ENCODE measurements around the gene C9orf85. TPM values are rescaled to one million over a fixed set of nuclear protein-coding genes. Genes with fewer than 3 reads are reported as not detected.
"Not testable (repeated sequence)": the region's sequence is repeated elsewhere in the genome, so short reads cannot be mapped to it uniquely, and the experiment has no call there.

The C9orf85 gene
- total RNA-seq, 1 experiment from 2014 or later, result 13.2 TPM

DNA sequence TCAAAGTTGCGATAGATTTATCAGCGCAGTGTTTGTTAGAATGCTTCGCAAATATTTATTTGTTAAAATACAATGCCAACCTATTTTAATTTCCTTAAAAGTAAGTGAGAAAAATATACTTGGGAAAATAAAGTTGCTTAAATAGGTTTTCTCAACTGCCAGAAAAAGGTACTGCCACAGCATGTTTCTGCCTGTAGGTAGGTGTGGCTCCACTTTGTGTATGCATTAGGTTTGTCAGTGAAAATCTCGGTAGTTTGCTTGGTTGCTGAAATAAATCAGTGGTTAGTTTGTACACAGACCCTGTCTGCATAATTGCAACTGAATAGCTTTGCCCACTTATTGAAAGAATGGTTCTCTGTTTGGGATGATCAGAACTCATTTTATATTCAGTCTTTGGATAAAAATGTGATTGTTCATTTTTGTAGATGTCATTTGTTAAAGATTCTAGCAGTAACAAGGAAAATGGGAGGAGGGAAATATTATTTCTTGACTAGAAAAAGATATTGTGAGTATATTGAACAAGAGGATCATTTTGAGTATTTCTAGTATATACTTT, 25.7 kb downstream of the C9orf85 start:
- Histone ChIP-seq H3K36me3 (no peaks in the 10 kb centered on the region), H3K4me1 (replicated peaks) (no peaks in the 10 kb centered on the region), H3K9me3 (replicated peaks) (no peaks in the 10 kb centered on the region), H3K4me3 (no peak overlapping the region), H3K27me3 (replicated peaks) (no peaks in the 10 kb centered on the region), H3K27ac (no peak overlapping the region)
- no peak for DNase-seq (ENCODE audit: low read depth in 1 of 2, low spot score in 2 of 2)

DNA sequence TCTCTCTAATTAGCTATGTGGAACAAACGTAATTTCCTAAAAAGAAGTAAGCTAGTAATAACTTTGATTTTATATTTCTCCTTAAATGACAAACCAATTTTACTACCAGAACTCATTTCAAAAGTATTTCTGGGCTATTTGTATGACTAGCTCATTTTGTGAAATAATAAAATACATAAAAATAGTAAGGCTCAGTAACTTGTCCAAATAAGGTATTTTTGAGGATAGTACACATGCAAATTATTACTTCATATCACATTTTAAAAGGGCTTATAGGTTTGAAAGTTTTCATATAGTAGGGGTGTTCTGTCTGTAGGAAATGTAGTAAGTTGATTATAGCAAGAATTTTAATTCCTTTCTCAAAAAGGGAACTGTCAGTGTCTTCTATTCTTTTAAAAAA, 26.5 kb downstream of the C9orf85 start:
- DNase-seq (ENCODE audit: low read depth in 1 of 2, low spot score in 2 of 2), result no peak
- Histone ChIP-seq H3K9me3 (replicated peaks) (no peaks in the 10 kb centered on the region), H3K27me3 (replicated peaks) (no peaks in the 10 kb centered on the region), H3K4me3 (no peak overlapping the region), H3K36me3 (no peaks in the 10 kb centered on the region), H3K27ac (no peak overlapping the region), H3K4me1 (replicated peaks) (no peaks in the 10 kb centered on the region)

GRCh38 chr9:71941060-71941568, 29.7 kb downstream of the C9orf85 start:
- no peak for DNase-seq (ENCODE audit: low read depth in 1 of 2, low spot score in 2 of 2)
- H3K4me1 ChIP-seq (replicated peaks), result no peaks in the 10 kb centered on the region

DNA sequence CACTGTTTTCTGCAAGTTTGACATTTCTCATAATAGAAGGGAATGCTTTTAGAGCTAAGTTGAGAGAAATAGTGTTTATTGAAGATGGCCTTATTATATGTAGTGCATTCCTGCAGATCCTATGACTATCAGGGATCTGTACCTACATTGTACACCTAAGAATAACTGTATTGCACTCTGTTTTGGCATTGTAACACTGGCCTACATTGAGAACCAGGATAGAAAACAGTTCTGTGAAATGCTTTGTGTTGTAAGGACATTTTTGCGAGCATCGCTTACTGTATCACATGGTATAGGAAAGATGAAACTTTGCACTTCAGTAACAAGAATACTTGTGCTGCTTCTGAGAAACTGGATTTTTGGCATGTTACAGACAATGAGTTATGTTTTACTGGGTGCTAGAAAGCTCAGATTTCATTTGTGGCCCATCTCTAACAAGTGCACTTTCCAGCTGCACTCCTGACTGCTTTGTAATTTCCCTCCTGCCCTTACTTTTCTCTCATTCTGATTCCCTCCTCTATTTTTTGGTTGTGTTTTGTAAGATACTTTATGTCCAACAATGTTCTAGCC, 30.6 kb downstream of the C9orf85 start:
- Histone ChIP-seq H3K4me3 (no peak overlapping the region), H3K27ac (no peak overlapping the region), H3K36me3 (no peaks in the 10 kb centered on the region), H3K4me1 (replicated peaks) (no peaks in the 10 kb centered on the region), H3K9me3 (replicated peaks) (no peaks in the 10 kb centered on the region), H3K27me3 (replicated peaks) (no peaks in the 10 kb centered on the region)
- DNase-seq (ENCODE audit: low read depth in 1 of 2, low spot score in 2 of 2), result no peak

More at GRCh38 chr9:71941060-71941568, 29.7 kb downstream of the C9orf85 start:
- Histone ChIP-seq H3K27ac (no peak overlapping the region), H3K27me3 (replicated peaks) (no peaks in the 10 kb centered on the region), H3K4me3 (no peak overlapping the region), H3K36me3 (no peaks in the 10 kb centered on the region), H3K9me3 (replicated peaks) (no peaks in the 10 kb centered on the region)

DNA sequence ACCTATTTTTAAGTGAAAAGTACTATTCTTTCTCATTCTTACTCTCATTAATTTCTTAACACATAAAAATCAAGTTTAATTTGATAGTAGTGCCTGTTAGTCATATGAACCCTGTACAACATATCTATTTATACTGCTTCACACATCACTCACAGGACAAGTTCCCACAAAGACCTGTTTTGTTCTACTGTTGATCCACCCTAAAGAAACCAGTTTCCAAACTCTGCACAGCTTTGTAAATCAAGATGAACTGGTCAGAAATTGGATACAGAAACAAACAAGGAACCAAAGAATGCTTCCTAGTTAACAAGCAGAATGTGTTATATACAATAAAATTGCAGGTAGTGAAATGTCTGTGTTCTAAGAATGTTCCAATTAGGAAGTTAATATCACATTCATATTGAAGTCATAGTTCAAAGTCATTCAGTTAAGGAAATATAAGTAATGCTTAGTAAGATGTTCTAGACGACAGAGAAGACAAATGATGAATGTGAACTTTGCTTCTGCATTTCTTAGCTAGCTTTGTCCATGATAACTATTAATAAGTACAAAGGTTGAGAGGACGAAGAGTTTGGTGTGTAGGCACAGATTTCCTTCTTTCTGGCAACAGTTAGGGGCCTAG, 33.4 kb downstream of the C9orf85 start:
- Histone ChIP-seq H3K4me3 (no peak overlapping the region), H3K4me1 (replicated peaks) (no peaks in the 10 kb centered on the region)

GRCh38 chr9:71954652-71955051, 43.2 kb downstream of the C9orf85 start:
- H3K4me3 ChIP-seq; H3K36me3 ChIP-seq; H3K9me3 ChIP-seq (replicated peaks); H3K27ac ChIP-seq; H3K27me3 ChIP-seq (replicated peaks); DNase-seq (ENCODE audit: low read depth in 1 of 2, low spot score in 2 of 2); H3K4me1 ChIP-seq (replicated peaks): not testable (repeated sequence)

More for the DNA sequence above, 33.4 kb downstream of the C9orf85 start:
- no peaks in the 10 kb centered on the region for H3K27me3 ChIP-seq (replicated peaks)
- no peaks in the 10 kb centered on the region for H3K36me3 ChIP-seq
- DNase-seq (ENCODE audit: low read depth in 1 of 2, low spot score in 2 of 2), result no peak
- no peaks in the 10 kb centered on the region for H3K9me3 ChIP-seq (replicated peaks)
- H3K27ac ChIP-seq, result no peak overlapping the region

DNA sequence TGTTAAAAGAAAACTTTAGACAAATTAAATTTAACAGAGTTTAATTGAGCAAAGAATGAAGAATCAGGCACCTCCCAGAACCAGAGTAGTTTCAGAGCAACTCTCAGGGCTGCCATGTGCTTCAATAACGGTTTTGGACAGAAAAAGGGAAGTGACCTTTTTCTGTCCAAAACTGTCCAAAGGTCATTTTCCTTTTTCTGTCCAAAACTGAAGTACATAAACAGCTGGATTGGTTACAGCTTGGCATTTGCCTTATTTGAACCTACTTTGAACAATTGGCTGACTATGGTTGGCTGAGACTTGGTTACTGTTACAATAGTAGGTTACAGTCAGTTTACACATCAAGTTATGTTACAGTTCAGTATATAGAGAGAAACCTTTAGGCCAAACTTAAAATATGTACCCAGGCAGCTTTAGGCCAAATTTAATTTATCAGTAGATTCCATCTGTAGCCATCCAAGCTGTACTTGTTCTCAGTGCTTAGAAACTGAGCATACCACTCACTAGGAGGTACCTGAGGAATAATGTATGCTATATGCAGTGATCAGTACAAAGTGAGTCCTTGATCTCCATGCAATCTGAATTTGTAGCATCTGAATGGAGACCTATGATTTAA, 44.0 kb downstream of the C9orf85 start:
- H3K9me3 ChIP-seq (replicated peaks), result no peaks in the 10 kb centered on the region
- no peaks in the 10 kb centered on the region for H3K4me1 ChIP-seq (replicated peaks)
- no peak overlapping the region for H3K27ac ChIP-seq
- H3K27me3 ChIP-seq (replicated peaks), result no peaks in the 10 kb centered on the region
- H3K4me3 ChIP-seq, result no peak overlapping the region
- no peak for DNase-seq (ENCODE audit: low read depth in 1 of 2, low spot score in 2 of 2)
- 0 out of 2 replicates have a peak, but pooled peaks cover 3% of the 10 kb centered on the region for H3K36me3 ChIP-seq

DNA sequence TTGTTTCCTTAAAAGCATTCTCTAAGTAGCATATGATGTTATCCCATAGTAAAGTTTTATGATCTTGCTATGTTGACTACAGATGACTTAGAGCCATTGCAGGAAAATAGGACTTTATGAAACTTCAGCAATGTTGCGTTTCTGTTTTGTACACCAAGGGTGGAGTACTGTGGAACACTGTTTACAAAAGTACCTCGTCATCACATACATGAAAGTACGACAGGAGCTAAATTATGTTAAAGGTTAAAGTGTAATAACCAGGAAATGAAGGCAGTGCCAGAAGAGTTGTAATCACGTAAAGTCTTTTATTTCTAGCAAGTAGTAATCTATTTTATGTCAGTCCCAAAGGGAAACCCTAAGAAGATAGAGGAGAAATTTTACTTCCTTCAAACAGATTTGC, 50.9 kb downstream of the C9orf85 start:
- Histone ChIP-seq H3K9me3 (replicated peaks) (no peaks in the 10 kb centered on the region), H3K4me1 (replicated peaks) (no peaks in the 10 kb centered on the region), H3K27me3 (replicated peaks) (no peaks in the 10 kb centered on the region), H3K36me3 (0 out of 2 replicates have a peak, but pooled peaks cover 2% of the 10 kb centered on the region), H3K4me3 (no peak overlapping the region), H3K27ac (no peak overlapping the region)
- no peak for DNase-seq (ENCODE audit: low read depth in 1 of 2, low spot score in 2 of 2)

DNA sequence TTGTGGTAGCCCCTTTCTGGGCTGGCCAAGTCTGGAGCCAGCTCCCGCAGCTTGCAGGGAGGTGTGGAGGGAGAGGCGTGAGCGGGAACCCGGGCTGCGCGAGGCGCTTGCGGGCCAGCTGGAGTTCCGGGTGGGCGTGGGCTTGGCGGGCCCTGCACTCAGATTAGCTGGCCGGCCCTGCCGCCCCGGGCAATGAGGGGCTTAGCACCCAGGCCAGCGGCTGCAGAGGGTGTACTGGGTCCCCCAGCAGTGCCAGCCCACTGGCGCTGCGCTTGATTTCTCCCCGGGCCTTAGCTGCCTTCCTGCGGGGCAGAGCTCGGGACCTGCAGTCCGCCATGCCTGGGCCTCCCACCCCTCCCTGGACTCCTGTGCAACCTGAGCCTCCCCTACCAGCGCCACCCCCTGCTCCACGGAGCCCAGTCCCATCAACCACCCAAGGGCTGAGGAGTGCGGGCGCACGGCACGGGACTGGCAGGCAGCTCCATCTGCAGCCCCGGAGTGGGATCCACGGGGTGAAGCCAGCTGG, 52.1 kb downstream of the C9orf85 start:
- H3K27me3 ChIP-seq (replicated peaks); H3K36me3 ChIP-seq; H3K4me3 ChIP-seq; H3K27ac ChIP-seq; H3K4me1 ChIP-seq (replicated peaks); H3K9me3 ChIP-seq (replicated peaks); DNase-seq (ENCODE audit: low read depth in 1 of 2, low spot score in 2 of 2): not testable (repeated sequence)

GRCh38 chr9:71965403-71965802, 54.0 kb downstream of the C9orf85 start:
- Histone ChIP-seq H3K4me1 (replicated peaks) (no peaks in the 10 kb centered on the region), H3K4me3 (no peak overlapping the region), H3K27me3 (replicated peaks) (no peaks in the 10 kb centered on the region), H3K36me3 (0 out of 2 replicates have a peak, but pooled peaks cover 2% of the 10 kb centered on the region), H3K27ac (no peak overlapping the region), H3K9me3 (replicated peaks) (no peaks in the 10 kb centered on the region)
- no peak for DNase-seq (ENCODE audit: low read depth in 1 of 2, low spot score in 2 of 2)

GRCh38 chr9:71966601-71967000, 55.2 kb downstream of the C9orf85 start:
- DNase-seq (ENCODE audit: low read depth in 1 of 2, low spot score in 2 of 2), result no peak
- H3K4me1 ChIP-seq (replicated peaks), result no peaks in the 10 kb centered on the region
- H3K27ac ChIP-seq, result no peak overlapping the region
- no peaks in the 10 kb centered on the region for H3K9me3 ChIP-seq (replicated peaks)
- H3K4me3 ChIP-seq, result no peak overlapping the region
- no peaks in the 10 kb centered on the region for H3K27me3 ChIP-seq (replicated peaks)
- H3K36me3 ChIP-seq, result 0 out of 2 replicates have a peak, but pooled peaks cover 2% of the 10 kb centered on the region

DNA sequence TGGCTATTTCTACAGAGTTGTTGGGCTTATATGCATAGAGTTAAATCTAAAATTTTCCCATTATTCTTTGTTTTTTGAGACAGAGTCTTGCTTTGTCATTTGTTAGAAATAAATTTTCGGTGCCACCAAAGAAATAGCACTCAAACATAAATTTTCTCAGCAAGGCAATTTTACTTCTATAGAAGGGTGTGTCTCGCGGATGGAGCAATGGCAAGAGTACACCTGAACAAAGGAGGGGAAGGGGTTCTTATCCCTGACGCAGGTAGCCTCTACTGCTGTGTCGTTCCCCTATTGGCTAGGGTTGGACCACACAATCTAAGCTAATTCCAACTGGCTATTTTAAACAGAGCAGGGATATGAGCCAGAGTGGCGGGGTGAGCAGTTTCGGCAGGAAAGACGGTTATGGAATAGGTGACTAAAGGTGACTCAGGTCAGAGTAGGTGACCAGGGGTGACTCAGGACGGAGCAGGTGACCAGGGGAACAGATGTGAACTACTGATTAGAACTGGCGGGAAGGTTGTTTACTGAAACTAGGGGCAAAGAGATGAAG, 57.2 kb downstream of the C9orf85 start:
- no peaks in the 10 kb centered on the region for H3K27me3 ChIP-seq (replicated peaks)
- no peak overlapping the region for H3K4me3 ChIP-seq
- no peak overlapping the region for H3K27ac ChIP-seq
- H3K36me3 ChIP-seq, result no peaks in the 10 kb centered on the region
- DNase-seq (ENCODE audit: low read depth in 1 of 2, low spot score in 2 of 2), result no peak
- H3K4me1 ChIP-seq (replicated peaks), result no peaks in the 10 kb centered on the region
- H3K9me3 ChIP-seq (replicated peaks), result no peaks in the 10 kb centered on the region

DNA sequence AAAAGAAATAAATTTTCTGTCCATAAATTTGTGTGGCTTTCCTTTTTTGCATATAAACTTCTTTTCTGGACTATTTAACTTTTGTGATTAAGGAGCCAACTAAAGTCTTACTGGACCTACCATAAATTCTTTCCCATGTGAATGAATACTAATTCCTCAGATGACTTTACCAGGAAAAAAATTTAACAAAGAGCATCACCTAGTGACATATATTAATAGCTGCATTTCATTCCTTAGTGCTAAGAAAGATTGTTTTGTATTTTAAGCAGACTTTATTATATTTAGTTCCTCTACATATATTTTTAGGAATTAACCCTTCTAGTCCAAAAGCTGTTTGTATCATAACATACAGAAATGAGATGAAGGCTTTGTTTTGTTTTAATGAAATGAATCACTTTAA, 64.4 kb downstream of the C9orf85 start:
- Histone ChIP-seq H3K27ac (no peak overlapping the region), H3K36me3 (no peaks in the 10 kb centered on the region), H3K27me3 (replicated peaks) (no peaks in the 10 kb centered on the region), H3K9me3 (replicated peaks) (no peaks in the 10 kb centered on the region), H3K4me3 (no peak overlapping the region), H3K4me1 (replicated peaks) (no peaks in the 10 kb centered on the region)
- DNase-seq (ENCODE audit: low read depth in 1 of 2, low spot score in 2 of 2), result no peak

DNA sequence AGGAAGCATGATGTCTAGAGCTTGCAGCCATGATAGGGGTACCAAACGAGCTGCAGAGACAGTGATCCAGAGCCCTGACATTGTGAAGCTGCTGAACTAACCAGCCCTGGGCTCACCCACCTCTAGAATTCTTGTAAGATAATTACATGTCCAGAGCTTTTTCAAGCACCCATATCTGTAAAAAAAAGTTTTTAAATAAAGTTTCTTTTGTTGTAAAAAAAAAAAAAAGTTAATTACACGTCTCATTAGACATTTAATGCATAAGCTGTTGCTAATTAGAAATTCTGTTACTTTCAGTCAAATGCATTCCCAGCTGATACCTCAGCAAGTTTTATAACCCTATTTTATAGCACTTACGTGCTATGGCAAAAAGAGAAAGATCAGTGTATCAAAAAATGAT, 65.6 kb downstream of the C9orf85 start:
- no peak for DNase-seq (ENCODE audit: low read depth in 1 of 2, low spot score in 2 of 2)
- Histone ChIP-seq H3K4me1 (replicated peaks) (no peaks in the 10 kb centered on the region), H3K27me3 (replicated peaks) (no peaks in the 10 kb centered on the region), H3K36me3 (no peaks in the 10 kb centered on the region), H3K27ac (no peak overlapping the region), H3K4me3 (no peak overlapping the region), H3K9me3 (replicated peaks) (no peaks in the 10 kb centered on the region)
